Activated CD4-positive, alpha-beta T cell treated with anti-CD3 and anti-CD28 coated beads, Interleukin-10, Interleukin-2, amounts not matched to agents 100 ng/mL and 50 ng/mL, durations not matched to agents 16 hours and 8 hours (primary cell): ENCODE results near the gene STUM.
A peak's percentile ranks its signal among the peaks of the same experiment; 100 is the strongest.

ENCODE experiments used
- DNase-seq: peaks from one replicate; pipeline ENCODE4 v3.0.0-alpha.2; 2020

Gene STUM

DNA sequence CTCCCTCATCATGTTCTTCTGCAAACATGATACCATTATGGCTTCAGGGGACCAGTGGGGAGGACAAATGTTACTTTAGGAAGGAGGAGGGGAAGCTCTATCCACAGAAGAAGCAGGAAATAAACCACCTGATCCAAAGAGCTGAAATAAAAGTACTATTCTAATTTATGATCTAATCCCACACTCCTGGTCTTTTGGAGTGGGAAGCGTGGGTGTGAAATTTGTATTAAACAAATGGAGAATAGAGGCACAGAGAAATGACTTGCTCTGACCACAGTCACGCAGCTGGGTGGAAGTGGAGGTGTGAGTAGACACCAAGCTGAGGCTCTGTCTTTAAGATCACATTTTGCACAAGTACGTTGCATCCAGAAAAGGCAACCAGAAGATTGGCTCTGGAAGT, 14.5 kb upstream of the STUM start:
- DNase-seq: no peak

DNA sequence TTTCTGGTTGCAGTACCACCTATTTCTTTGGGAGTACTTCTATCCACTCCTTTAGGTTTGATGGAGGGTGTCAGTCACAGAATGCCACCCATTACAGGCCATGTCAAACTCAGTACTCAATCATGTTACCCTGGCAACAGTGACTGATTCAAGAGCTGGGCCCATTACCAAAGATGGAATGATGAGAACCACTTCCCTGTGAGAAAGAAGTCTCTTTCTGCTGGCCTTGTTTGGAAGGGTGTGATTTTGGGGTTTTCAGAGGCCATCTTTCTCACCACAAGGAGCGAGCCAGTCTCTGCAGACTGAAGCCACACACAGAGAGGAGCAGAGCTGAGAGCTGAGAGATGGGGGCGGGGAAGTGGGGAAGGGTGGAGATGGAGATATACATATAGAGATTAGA, 13.9 kb upstream of the STUM start:
- no peak for DNase-seq

DNA sequence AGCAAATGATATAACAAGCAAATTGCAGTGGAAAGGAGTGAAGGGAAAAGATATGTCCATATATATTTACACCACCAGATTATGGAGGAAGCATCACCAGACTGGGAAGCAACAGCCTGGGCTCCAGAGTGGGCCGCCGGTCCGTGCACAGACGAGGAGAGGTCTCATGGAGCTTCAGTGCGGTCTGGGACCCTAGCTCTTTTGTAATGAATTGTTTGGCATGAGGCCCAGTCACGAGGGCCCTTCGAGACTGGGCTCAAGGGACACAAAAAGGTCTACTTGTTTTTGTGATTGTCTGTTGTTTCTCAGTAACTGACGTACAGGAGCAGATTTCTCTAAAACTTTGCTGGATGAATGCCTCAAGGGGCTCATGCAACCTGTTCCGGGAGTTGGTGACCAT, 12.9 kb upstream of the STUM start:
- DNase-seq: no peak

- DNase-seq: no peak
These were observed 7.3 kb upstream of the STUM start for GRCh38 chr1:226541231-226541630.

DNA sequence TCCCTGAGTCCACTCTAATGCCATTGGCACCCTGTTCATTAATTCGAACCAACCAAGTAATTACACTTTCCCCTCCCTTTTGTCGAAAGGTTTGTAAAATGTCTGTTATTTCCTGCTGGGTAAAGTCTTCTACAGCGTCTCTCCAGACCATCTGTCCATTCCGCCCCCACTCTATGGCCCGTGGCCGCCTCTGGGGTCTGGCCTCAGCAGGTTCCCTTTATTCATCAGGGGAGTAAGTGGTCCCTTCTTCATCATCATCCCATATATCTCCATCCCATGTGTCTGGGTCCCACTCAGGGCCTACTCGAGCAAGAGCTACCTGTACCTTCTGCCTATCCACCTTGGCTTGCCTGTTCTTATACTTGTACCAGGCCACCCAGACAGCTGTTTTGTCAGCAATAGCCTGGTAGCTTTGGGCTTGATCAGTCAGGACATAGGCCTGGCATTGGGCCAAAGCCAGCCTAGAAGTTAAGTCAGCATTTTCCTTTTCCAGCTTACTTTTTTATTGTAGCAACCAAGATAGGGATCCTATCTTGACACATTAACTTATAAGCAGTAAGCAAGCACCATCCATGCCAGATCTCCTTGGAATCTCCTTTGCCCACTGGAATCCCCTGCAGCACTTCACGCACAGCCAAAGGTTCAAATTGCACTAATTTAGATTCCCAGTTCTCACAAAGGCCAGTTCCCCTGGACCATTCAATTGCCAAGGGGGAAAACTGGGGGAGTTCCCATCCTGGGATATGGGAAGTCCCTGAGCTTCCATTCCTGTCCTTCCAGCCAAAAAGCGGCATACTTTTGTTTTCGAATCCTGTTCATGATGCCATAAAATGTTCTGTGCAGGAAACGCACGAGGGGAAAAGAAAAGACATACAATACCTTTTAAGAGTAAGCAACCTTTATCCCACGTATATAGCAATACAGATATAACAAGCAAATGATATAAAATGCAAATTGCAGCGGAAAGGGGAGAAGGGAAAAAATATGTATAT, 6.6 kb upstream of the STUM start:
- no peak for DNase-seq

DNA sequence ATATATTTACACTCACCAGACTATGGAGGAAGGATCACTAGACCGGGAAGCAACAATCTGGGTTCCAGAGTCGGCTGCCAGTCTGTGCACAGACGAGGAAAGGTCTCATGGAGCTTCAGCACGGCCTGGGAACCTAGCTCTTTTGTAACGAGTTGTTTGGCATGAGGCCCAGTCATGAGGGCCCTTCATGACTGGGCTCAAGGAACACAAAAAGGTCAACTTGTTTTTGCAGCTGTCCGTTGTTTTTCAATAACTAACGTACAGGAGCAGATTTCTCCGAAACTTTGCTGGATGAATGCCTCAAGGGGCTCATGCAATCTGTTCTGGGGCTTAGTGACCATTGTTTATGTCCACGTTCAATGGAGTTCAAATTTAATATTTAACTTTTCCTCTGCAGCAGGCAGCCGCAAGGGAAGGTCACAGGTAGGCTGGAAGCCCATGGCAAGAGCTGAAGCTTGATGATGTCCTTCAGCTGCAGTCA, 5.9 kb upstream of the STUM start:
- DNase-seq: no peak

GRCh38 chr1:226545836-226546596, 2.5 kb upstream of the STUM start:
- no peak for DNase-seq

DNA sequence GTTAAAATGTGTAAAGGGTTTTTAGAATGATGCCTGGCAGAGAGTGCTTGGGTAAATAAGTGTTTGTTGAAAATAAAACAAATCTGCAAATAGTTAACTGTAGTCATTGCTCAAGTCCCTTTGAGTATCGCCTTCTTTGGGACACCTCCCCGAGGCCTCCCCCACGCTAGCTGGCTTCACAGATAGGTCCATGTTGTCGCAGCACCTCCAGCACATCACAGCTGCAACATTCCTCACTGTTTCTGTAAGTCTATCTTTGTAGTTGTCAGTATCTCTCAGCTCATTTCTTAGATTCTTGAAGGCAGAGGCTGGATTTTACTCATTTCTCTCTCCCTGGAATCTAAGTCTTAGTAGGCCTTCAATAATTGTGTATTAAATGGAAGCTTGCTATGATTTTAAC, 1.6 kb upstream of the STUM start:
- DNase-seq: no peak

- DNase-seq: peak; percentile 65
These were observed 791 bp upstream of the STUM start for GRCh38 chr1:226547754-226548191.

DNA sequence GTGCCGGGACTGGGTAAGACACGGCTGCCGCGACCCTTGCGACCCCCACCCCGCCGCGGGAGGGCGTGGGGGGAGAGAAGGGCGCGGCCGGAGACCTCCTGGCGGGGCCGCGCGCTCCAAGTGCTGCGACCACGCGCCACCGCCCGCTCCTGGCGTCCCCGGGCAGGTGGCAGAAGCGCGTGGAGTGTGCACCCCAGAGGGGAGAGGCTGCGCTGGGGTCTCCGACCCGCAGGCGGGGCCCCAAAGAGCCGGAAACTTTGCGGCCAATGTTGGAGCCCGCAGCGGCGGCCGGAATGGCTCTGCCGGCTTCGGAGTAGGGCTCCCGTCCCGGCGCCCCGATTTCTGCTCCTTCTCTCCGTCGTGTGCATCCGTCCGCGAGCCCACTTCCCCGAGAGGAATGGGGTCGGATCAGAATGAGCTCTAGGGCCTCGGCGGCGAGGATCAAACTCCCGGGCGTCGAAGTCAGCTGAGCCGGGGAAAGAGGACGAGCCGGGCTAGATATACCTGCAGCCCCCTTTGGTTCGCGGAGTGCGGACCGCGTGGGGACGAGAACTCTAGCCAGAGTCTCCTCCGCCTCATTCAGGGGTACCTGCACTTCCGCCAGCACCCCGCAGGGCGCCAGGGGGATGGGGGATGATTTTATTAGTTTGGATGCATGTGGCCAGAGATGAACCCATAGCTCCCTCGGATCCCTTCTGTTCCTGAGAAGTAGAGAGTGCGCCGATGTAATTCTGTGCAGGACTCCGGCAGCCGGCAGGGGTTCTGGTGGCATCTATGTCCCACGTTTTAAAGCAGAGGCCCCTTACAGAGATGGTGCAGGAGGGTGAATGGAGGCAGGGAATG, 751 bp downstream of the STUM start:
- no peak for DNase-seq

DNA sequence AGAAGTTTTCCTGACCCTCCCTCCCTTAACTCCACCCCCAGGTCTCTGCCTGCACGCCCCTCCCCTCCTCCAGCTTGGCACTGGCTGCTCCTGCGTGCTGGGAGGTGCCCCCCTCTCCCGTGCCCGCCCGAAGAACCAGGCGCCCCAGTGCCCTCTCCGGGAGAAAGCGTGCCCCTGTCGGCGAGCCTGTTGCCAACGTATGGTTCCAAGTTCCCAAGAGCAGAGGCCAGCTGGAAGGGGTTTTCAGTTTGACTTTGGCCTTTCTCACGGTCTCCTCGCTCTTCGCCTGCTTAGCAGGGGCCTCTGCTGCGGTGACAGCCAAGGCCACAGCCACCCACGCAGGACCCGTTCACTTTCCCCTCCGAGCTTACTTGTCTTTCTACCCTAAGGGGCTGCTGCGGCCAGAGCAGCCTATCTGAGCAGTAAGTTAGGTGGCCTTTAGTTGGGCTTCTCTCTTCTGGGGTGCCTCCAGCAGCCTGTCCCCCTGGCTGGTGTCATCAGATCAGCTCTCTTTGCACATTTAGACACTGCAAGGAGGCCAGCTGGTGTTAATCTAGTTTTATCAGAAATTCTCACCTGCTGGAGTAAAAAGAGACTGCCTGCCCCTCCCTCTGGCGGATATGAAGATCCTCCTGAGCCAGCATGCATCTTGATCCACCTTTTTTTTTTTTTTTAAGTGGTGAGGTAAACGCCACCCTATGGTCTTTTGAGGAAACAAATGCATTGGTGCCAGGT, 1.5 kb downstream of the STUM start:
- peak; percentile 18 for DNase-seq

DNA sequence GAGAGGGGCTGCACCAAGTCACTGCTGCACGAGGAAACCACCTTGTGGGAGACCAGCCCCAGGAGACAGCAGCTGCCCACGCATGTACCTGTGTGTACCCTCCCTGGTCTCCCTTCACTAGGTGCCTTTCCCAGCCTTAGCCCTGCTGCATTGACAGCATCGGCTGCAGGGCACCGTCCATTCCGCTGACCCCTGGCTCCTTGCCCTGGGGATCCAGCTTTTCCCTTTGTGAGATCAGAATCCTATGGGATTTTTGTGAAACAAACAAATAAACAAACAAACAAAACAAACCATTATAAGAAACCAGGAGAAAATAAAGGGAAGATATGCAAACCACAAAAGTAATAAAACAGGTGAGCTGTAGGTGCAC, 2.1 kb downstream of the STUM start:
- DNase-seq: no peak

- no peak for DNase-seq
These were observed 2.7 kb downstream of the STUM start for GRCh38 chr1:226551299-226551698.

GRCh38 chr1:226552061-226552460, 3.5 kb downstream of the STUM start:
- DNase-seq: no peak

GRCh38 chr1:226553266-226553923, 4.8 kb downstream of the STUM start:
- no peak for DNase-seq

GRCh38 chr1:226553924-226554282, 5.3 kb downstream of the STUM start:
- DNase-seq: no peak

- no peak for DNase-seq
These were observed 6.5 kb downstream of the STUM start for GRCh38 chr1:226555092-226555491.

GRCh38 chr1:226557424-226557823, 8.9 kb downstream of the STUM start:
- DNase-seq: no peak

DNA sequence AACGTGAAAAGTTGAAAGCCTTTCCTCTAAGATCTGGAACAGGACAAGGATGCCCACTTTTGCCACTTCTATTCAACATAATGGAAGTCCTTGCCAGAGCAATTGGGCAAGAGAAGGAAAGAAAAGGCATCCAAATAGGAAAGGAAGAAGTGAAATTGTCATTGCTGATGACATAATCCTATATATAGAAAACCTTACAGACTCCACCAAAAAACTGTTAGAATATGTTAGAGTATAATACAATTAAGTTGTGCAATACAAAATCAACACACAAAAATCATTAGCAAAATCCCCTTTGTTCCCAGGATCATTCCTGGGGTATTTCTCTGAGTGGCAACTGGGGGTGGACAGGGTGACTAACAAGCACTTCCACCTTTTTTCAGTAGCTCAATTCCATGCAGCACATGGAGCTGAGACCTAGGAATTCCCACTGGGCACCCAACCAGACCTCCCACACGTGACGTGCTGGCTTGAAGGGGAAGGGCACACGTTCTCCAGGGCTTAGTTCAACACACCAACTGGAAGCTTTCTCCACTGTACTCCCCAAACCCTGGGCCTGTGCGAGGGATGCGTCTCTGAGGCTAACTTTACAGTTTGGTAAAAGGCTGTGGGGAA, 9.6 kb downstream of the STUM start:
- no peak for DNase-seq

GRCh38 chr1:226560243-226560642, 11.7 kb downstream of the STUM start:
- no peak for DNase-seq

DNA sequence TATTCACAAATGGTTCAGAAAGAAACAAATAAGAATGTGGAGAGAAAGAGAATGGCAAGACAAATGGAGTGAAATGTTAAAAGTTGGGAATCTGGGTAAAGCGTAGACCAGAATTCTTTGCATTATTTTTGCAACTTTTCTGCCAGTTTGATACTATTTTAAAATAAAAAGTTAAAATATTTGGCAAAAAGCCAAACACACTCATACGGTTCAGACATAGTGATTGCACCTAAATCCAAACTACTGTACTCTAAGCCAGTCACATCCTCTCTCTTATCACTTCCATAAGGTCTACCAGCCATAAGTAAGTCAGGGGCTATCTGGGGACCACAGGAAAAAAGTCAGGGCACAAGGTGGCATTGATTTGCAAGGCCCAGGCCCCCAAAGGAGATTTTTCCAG, 14.4 kb downstream of the STUM start:
- no peak for DNase-seq
